Peyer's patch (tissue), 4 donors: Measurements from ENCODE around the gene NMT1. TPM values are rescaled to one million over a fixed set of nuclear protein-coding genes. Genes with fewer than 3 reads are reported as not detected.

ENCODE experiments used
- DNase-seq, 3 donors: peaks; one replicate each; pipeline ENCODE4 v3.0.0-alpha.2; 2017 to 2019
- H3K27ac ChIP-seq, 4 donors: fragments of 200-600 bp; sonication (generic); one replicate each; pipeline ENCODE4 v1.5.1; 2016 to 2019
- H3K27me3 ChIP-seq, 2 donors: fragments of 200-600 bp; sonication (generic); one replicate each; pipeline ENCODE4 v1.5.1; 2019
- H3K36me3 ChIP-seq, 3 donors: fragments of 200-600 bp; sonication (generic); one replicate each; pipeline ENCODE4 v1.5.1; 2016 to 2019
- H3K4me1 ChIP-seq, 4 donors: fragments of 200-600 bp; sonication (generic); one replicate each; pipeline ENCODE4 v1.5.1; 2016 to 2019
- H3K4me3 ChIP-seq, 4 donors: fragments of 200-600 bp; sonication (generic); 1 replicate in 3 of 4; 2 replicates in 1 of 4; pipeline ENCODE4 v1.5.1; 2016 to 2019; ENCODE audit warnings: mild to moderate bottlenecking in 1 of 4
- H3K9me3 ChIP-seq, 4 donors: fragments of 200-600 bp; sonication (generic); one replicate each; pipeline ENCODE4 v1.5.1; 2016 to 2019; ENCODE audit warnings: mild to moderate bottlenecking in 1 of 4
- CTCF ChIP-seq, 6 experiments: fragments of 450-650 bp in 4 of 6; fragments of 200-600 bp in 2 of 6; sonication (generic) in 1 of 6; IDR thresholded peaks; one replicate each; pipeline ENCODE4 v1.5.1; 2017 to 2019; ENCODE audit warnings: antibody characterized with exemption in 6 of 6, mild to moderate bottlenecking in 3 of 6, moderate library complexity in 1 of 6
- POLR2A ChIP-seq, 2 donors: fragments of 450-650 bp; IDR thresholded peaks; one replicate each; pipeline ENCODE4 v1.5.1; 2017; ENCODE audit warnings: antibody characterized with exemption in 2 of 2, mild to moderate bottlenecking in 2 of 2, moderate library complexity in 2 of 2
- small RNA-seq, 2 donors: library from RNA; depleted of rRNA; stranded (forward); fragments of <200 nt; gene quantifications; one replicate each; pipeline ENCODE3, GENCODE V24; 2016
- total RNA-seq, 4 donors: library from RNA; depleted of rRNA; stranded (reverse); fragments of >200 nt; gene quantifications; one replicate each; pipeline ENCODE4 v1.1.0, GENCODE V29; 2016

Gene NMT1
- total RNA-seq, 4 donors from 2014 or later = 60.9 to 111 (median 77.1) TPM

GRCh38 chr17:45150911-45151809 lies 90.0 kb downstream of the NMT1 start:
- peak overlapping the region in 2 of 4 donors; percentile 77 to 79 for H3K4me3 ChIP-seq
- DNase-seq = no peak

DNA sequence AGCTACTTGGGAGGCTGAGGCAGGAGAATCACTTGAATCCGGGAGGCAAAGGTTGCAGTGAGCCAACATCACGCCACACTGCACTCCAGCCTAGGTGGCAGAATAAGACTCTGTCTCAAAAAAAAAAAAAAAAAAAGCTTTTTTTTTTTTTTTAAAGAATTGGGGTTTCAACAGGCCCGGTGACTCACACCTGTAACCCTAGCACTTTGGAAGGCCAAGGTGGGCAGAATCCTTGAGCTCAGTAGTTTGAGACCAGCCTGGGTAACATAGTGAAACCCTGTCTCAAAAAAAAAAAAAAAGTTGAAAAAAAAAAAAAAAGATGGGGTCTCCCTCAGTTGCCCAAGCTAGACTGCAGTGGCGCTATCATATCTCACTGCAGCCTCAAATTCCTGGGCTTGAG lies 93.9 kb downstream of the NMT1 start:
- no peaks in the 10 kb centered on the region for H3K27me3 ChIP-seq
- no peak overlapping the region for H3K27ac ChIP-seq
- H3K9me3 ChIP-seq = no peaks in the 10 kb centered on the region
- H3K4me1 ChIP-seq = peaks cover 0 to 54% (median 19%) of the 10 kb centered on the region in 4 donors
- H3K4me3 ChIP-seq = no peak overlapping the region
- DNase-seq = no peak
- no peak for TF ChIP-seq CTCF (IDR thresholded peaks at IDR 0.05)
- TF ChIP-seq POLR2A (IDR thresholded peaks at IDR 0.05) = no peak
- no peaks in the 10 kb centered on the region for H3K36me3 ChIP-seq

More at GRCh38 chr17:45150911-45151809, 90.0 kb downstream of the NMT1 start:
- no peak for TF ChIP-seq POLR2A (IDR thresholded peaks at IDR 0.05)
- TF ChIP-seq CTCF (IDR thresholded peaks at IDR 0.05) = no peak
- Histone ChIP-seq H3K4me1 (peaks cover 0 to 39% (median 11%) of the 10 kb centered on the region in 4 donors), H3K27ac (peak overlapping the region; percentile 55 to 97 (median 81)), H3K36me3 (no peaks in the 10 kb centered on the region), H3K9me3 (no peaks in the 10 kb centered on the region), H3K27me3 (no peaks in the 10 kb centered on the region)

DNA sequence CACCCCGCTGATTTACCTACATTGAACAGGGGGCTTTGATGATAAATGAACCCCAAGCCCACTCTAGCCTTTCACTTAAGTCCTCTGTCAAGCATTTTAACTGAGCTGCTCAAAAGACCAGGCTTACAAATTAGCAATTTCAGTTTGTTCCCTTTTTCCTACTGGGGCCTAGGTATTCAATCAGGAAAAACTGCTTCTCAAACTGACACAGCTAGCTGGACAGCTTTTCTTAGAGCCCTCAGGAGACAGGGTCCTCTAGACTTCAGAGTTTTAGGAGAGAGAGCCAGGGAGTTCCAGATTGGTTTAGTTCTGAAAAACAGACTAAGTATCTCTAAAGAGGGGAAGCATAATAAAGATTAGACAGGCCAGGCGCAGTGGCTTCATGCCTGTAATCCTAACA lies 94.4 kb downstream of the NMT1 start:
- H3K4me3 ChIP-seq = no peak overlapping the region
- no peaks in the 10 kb centered on the region for H3K36me3 ChIP-seq
- no peaks in the 10 kb centered on the region for H3K9me3 ChIP-seq
- no peak overlapping the region for H3K27ac ChIP-seq
- DNase-seq = no peak
- H3K4me1 ChIP-seq = peaks cover 0 to 55% (median 19%) of the 10 kb centered on the region in 4 donors
- no peaks in the 10 kb centered on the region for H3K27me3 ChIP-seq
- TF ChIP-seq CTCF (IDR thresholded peaks at IDR 0.05) (no peak), POLR2A (IDR thresholded peaks at IDR 0.05) (no peak)

GRCh38 chr17:45156242-45156641 lies 95.1 kb downstream of the NMT1 start:
- Histone ChIP-seq H3K4me1 (peaks cover 0 to 47% (median 15%) of the 10 kb centered on the region in 4 donors), H3K36me3 (no peaks in the 10 kb centered on the region), H3K4me3 (no peak overlapping the region), H3K9me3 (no peaks in the 10 kb centered on the region), H3K27me3 (no peaks in the 10 kb centered on the region), H3K27ac (no peak overlapping the region)
- no peak for TF ChIP-seq CTCF (IDR thresholded peaks at IDR 0.05)
- TF ChIP-seq POLR2A (IDR thresholded peaks at IDR 0.05) = no peak
- DNase-seq = no peak

Small RNA genes lying within 50 kb of the gene (small RNA-seq; reads per million reads assigned to genes)
- gene MIR6784 (0 reads per million in 2 donors), gene RF00019 (0 reads per million in 2 donors)

Other genes starting within 250 kb of the NMT1 start
- 1 to 10 TPM; 1.4 to 7.4 (median 2.5) TPM for gene GJC1, start 231.0 kb upstream of the NMT1 start, total RNA-seq
- not detected for gene HIGD1B, start 213.4 kb upstream of the NMT1 start, total RNA-seq
- 100 to 1,000 TPM in 1 of 4 donors, 10 to 100 TPM in 3; 43.3 to 176 (median 69.8) TPM for gene EFTUD2, start 161.9 kb upstream of the NMT1 start, total RNA-seq
- gene GFAP, start 145.8 kb upstream of the NMT1 start, total RNA-seq = not detected
- gene KIF18B, start 113.5 kb upstream of the NMT1 start, total RNA-seq = 10 to 100 TPM in 1 of 4 donors, 1 to 10 TPM in 3; 3.4 to 40.4 (median 6.8) TPM
- gene C1QL1, start 93.0 kb upstream of the NMT1 start, total RNA-seq = 1 to 10 TPM in 1 of 4 donors, under 1 TPM in 1, not detected in 2; 0.67 to 3.3 TPM
- 10 to 100 TPM; 12.6 to 78.4 (median 23.2) TPM for gene DCAKD, start 9.7 kb upstream of the NMT1 start, total RNA-seq
- gene PLCD3, start 71.2 kb downstream of the NMT1 start, total RNA-seq = 10 to 100 TPM; 11.6 to 44.4 (median 18.4) TPM
- 100 to 1,000 TPM in 1 of 4 donors, 10 to 100 TPM in 3; 33.8 to 124 (median 76.3) TPM for gene ACBD4, start 74.4 kb downstream of the NMT1 start, total RNA-seq
- 10 to 100 TPM; 24.3 to 41.8 (median 31.7) TPM for gene HEXIM1, start 87.2 kb downstream of the NMT1 start, total RNA-seq
- gene HEXIM2, start 100.6 kb downstream of the NMT1 start, total RNA-seq = 10 to 100 TPM in 3 of 4 donors, 1 to 10 TPM in 1; 8.4 to 28.9 (median 11.2) TPM
- 10 to 100 TPM in 3 of 4 donors, 1 to 10 TPM in 1; 9.3 to 45.4 (median 15.8) TPM for gene FMNL1, start 160.6 kb downstream of the NMT1 start, total RNA-seq
- not detected for gene SPATA32, start 200.8 kb downstream of the NMT1 start, total RNA-seq